Astrocyte of the spinal cord (primary cell): ENCODE data around the gene LAMA4.

ENCODE experiments used
- DNase-seq: peaks from one replicate; pipeline ENCODE4 v3.0.0; 2011; ENCODE audit warnings: low read depth, low spot score
- H3K4me3 ChIP-seq: 2 replicates; pipeline ENCODE4 v1.5.1; 2011; ENCODE audit warnings: low read depth, mild to moderate bottlenecking, low read length, moderate library complexity
- in situ Hi-C: cut with HindIII; loops from 2 replicates; pipeline ENCODE4 v1.10.0; 2017; ENCODE audit warnings: low sequenced_read_pairs
- TF ChIP-seq, protein P1 (sequence below): IDR thresholded peaks from 2 replicates; pipeline ENCODE4 v1.5.1; 2012; ENCODE audit warnings: low read depth, mild to moderate bottlenecking, low read length, inconsistent platforms

Gene LAMA4

DNA sequence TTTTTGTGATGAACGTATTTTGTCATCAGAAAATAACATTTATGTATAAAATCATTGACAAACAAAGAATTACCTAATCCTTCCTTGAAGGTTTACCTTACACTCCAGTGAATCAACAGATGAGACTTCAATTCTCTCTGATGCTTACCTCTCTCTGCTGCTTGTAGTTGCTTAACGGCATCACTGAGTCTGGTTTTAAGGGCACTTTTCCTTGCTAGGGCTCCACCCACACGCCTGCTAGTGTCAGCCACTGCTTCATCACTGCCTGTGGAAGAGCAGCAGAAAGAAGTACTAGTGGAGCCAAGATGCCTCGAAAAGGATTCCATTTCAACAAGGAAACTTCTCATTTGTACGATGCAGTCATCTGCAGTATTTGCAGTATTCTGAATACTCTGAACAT, 104.0 kb downstream of the LAMA4 start:
- in situ Hi-C loops, result no loop called here
- TF ChIP-seq, protein P1, sequence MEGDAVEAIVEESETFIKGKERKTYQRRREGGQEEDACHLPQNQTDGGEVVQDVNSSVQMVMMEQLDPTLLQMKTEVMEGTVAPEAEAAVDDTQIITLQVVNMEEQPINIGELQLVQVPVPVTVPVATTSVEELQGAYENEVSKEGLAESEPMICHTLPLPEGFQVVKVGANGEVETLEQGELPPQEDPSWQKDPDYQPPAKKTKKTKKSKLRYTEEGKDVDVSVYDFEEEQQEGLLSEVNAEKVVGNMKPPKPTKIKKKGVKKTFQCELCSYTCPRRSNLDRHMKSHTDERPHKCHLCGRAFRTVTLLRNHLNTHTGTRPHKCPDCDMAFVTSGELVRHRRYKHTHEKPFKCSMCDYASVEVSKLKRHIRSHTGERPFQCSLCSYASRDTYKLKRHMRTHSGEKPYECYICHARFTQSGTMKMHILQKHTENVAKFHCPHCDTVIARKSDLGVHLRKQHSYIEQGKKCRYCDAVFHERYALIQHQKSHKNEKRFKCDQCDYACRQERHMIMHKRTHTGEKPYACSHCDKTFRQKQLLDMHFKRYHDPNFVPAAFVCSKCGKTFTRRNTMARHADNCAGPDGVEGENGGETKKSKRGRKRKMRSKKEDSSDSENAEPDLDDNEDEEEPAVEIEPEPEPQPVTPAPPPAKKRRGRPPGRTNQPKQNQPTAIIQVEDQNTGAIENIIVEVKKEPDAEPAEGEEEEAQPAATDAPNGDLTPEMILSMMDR, result no peak
- H3K4me3 ChIP-seq, result no peak overlapping the region
- DNase-seq, result no peak

DNA sequence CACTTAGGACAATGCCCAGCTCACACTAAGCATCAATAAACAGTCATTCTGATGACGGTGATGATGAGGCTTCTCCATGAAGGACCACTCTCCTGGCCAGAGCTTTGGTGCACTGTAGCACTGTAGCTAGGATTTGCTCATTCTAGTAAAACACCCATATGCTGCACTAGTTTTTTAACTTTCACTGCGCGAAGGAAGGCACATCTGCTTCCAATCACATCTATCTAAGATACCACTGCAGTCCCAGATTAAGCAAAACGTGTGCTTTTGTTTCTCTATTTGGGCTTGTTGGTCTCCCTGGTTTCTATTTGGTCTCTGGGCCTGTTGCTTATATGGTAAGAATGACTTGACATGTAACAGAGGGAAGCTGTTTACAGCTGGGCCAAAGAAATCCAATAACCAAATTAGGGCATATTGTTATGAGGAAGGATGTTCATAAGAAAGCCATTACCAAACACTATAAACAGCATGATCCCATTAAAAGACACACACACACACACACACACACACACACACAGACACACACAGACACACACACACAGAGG, 104.6 kb downstream of the LAMA4 start:
- in situ Hi-C loops, result no loop called here
- TF ChIP-seq, protein P1, result no peak
- no peak overlapping the region for H3K4me3 ChIP-seq
- no peak for DNase-seq

DNA sequence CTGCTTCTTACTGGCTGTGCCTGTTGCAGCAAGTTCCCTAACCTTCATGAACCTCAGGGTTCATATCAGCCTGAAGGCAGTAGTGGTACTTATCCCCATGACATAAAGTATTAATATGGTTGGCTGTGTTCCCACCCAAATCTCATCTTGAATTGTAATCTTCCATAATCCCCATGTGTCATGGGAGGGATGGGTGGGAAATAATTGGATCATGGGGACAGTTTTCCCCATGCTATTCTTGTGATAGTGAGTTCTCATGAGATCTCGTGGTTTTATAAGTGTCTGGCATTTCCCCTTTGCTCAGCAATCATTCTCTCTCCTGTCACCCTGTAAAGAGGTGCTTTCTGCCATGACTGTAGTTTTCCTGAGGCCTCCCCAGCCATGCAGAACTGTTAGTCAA, 105.1 kb downstream of the LAMA4 start:
- TF ChIP-seq, protein P1, result no peak
- in situ Hi-C loops, result no loop called here
- no peak for DNase-seq
- H3K4me3 ChIP-seq, result no peak overlapping the region

DNA sequence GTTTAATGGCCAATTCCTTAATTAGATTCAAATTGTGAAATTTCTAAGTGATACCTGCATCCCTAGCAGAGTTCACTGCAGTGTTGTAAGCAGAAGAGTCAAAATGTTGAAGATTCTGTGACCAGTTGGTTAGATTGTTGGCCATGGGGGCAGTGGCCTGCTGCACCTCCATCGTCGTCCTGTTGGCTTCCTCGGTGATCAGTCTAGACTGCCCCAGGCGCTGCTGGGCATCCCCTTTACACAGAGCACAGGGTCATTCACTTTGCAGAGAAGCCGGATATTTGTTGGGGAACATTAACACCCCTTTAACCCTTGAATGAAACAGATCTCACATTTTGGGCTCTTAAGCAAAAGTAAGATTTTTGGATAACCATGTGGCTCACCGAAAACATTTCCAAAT, 106.3 kb downstream of the LAMA4 start:
- DNase-seq, result no peak
- no peak overlapping the region for H3K4me3 ChIP-seq
- TF ChIP-seq, protein P1, result no peak
- in situ Hi-C loops, result no loop called here

DNA sequence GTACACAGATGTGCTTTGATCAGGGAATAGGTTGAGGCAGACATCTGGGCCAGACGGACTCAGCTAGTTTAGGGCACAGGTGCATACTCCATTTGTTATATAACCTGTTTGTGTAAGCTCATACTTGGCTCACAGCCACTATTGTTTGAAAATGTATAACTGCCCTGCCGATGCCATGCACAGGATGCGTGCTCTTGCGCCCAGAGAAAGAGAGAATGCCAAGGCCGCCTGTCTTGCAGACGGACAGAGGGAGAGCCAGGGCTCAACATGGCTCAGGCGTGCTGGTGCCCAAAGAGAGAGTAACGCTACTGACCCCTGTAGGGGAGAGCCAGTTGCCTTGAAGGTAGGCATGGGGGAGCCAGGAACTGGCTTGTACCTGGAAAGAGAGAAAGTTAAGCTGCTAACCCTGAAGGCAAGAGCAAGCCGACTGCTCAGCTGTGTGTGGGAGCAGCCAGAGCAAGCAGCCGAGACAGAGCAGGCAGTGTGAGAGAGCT, 109.2 kb downstream of the LAMA4 start:
- no peak for DNase-seq
- in situ Hi-C loops, result no loop called here
- TF ChIP-seq, protein P1, result no peak
- no peak overlapping the region for H3K4me3 ChIP-seq

DNA sequence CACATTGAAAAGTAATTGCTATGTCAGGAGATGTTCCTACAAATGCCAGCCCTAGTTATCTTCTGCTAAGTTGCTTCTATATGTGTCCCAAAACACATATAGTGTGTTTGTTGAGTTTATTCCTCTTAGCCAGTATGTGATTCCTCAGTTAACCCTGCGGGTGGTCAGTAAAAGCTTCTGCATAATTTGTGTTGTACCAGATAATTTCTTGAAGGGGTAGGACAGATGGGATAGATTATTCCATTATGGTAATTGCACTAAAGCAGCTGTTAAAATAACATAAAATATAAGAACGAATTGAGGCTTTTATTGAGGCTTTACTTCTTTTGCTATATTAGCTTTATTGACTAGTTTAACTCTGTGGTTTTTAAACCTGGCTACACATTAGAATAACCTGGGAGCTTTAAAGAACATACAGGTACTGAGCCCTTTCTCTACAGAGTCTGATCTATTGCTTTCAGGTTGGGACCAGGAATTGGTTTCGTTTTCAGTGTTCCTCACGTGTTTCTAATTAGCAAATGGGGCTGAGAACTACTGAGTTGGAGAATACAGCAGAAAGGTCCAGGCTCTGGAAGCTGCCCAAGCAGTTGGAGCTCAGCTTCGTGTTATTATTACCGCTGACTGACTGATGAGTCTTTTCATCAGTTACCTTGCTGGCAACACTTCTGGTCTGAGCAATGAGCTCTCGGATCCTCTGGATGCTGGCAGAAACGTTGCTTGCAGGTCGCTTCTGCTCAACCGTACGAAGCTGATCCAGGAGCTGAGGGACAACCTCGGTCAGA, 110.0 kb downstream of the LAMA4 start:
- peak; percentile 8 for DNase-seq
- no peak overlapping the region for H3K4me3 ChIP-seq
- TF ChIP-seq, protein P1, result no peak
- in situ Hi-C loops, result no loop called here
